ENCODE measurements around the gene SOAT2.

GRCh38 chr12:53055471-53056266, 47.6 kb upstream of the SOAT2 start:
- no peak for TF ChIP-seq EZH2 (IDR thresholded peaks at IDR 0.05; ENCODE audit: borderline replicate concordance, low read depth, low read length, poor library complexity, severe bottlenecking)
- TF ChIP-seq CTCF (conservative IDR thresholded peaks at IDR 0.05; ENCODE audit: low read depth, low read length): no peak
